Neural progenitor cell (in vitro differentiated cells): ENCODE measurements around the gene SLC30A2. TPM values are rescaled to one million over a fixed set of nuclear protein-coding genes. Genes with fewer than 3 reads are reported as not detected.

ENCODE experiments used
- DNase-seq: peaks from one replicate; pipeline ENCODE4 v3.0.0-alpha.2; 2016; ENCODE audit warnings: low spot score
- H2AFZ ChIP-seq: fragments of 200-600 bp; sonication (generic); replicated peaks from 2 replicates; pipeline ENCODE4 v1.6.1; 2016; ENCODE audit warnings: antibody characterized with exemption
- H3F3A ChIP-seq: fragments of 200-600 bp; sonication (generic); 2 replicates; pipeline ENCODE4 v1.6.1; 2016; ENCODE audit warnings: antibody characterized with exemption, low read depth
- H3K27ac ChIP-seq: fragments of 200-600 bp; sonication (generic); 2 replicates; pipeline ENCODE4 v1.5.1; 2016; ENCODE audit warnings: mild to moderate bottlenecking
- H3K27me3 ChIP-seq: fragments of 200-600 bp; sonication (generic); 2 replicates; pipeline ENCODE4 v1.6.1; 2016; ENCODE audit warnings: mild to moderate bottlenecking, moderate library complexity
- H3K36me3 ChIP-seq: fragments of 200-600 bp; sonication (generic); 2 replicates; pipeline ENCODE4 v1.5.1; 2016
- H3K4me1 ChIP-seq: fragments of 200-600 bp; sonication (generic); 2 replicates; pipeline ENCODE4 v1.6.1; 2016; ENCODE audit warnings: mixed run types
- H3K4me2 ChIP-seq: fragments of 200-600 bp; sonication (generic); 2 replicates; pipeline ENCODE4 v1.6.1; 2016
- H3K4me3 ChIP-seq: fragments of 200-600 bp; sonication (generic); 2 replicates; pipeline ENCODE4 v1.5.1; 2016
- H3K79me2 ChIP-seq: fragments of 200-600 bp; sonication (generic); 2 replicates; pipeline ENCODE4 v1.6.1; 2016; ENCODE audit warnings: low read depth
- H3K9ac ChIP-seq: fragments of 200-600 bp; sonication (generic); 2 replicates; pipeline ENCODE4 v1.6.1; 2016
- H3K9me3 ChIP-seq: fragments of 200-600 bp; sonication (generic); 2 replicates; pipeline ENCODE4 v1.5.1; 2016; ENCODE audit warnings: low read depth
- H4K20me1 ChIP-seq: fragments of 200-600 bp; sonication (generic); 2 replicates; pipeline ENCODE4 v1.6.1; 2016; ENCODE audit warnings: low read depth
- H3K27ac Mint-ChIP-seq: 3 replicates; pipeline ENCODE4 v1.8.0; 2021; ENCODE audit warnings: mixed read lengths
- H3K27me3 Mint-ChIP-seq: 2 replicates; pipeline ENCODE4 v1.8.0; 2022; ENCODE audit warnings: low read depth, mild to moderate bottlenecking, inconsistent platforms, moderate library complexity, mixed read lengths; ENCODE audit not compliant: insufficient read depth
- H3K36me3 Mint-ChIP-seq: 3 replicates; pipeline ENCODE4 v1.8.0; 2021; ENCODE audit warnings: mixed read lengths
- H3K4me1 Mint-ChIP-seq: 3 replicates; pipeline ENCODE4 v1.8.0; 2021; ENCODE audit warnings: mixed read lengths
- H3K4me3 Mint-ChIP-seq: 3 replicates; pipeline ENCODE4 v1.8.0; 2021; ENCODE audit warnings: mild to moderate bottlenecking, moderate library complexity, mixed read lengths
- H3K9me3 Mint-ChIP-seq: 3 replicates; pipeline ENCODE4 v1.8.0; 2020; ENCODE audit warnings: mixed read lengths
- EZH2 ChIP-seq: fragments of 200-600 bp; sonication (generic); IDR thresholded peaks from 2 replicates; pipeline ENCODE4 v1.6.1; 2017; ENCODE audit warnings: antibody characterized with exemption, mild to moderate bottlenecking, moderate library complexity
- EZH2phosphoT487 ChIP-seq: fragments of 200-600 bp; sonication (generic); IDR thresholded peaks from 2 replicates; pipeline ENCODE4 v1.6.1; 2017; ENCODE audit warnings: antibody characterized with exemption
- total RNA-seq: library from RNA; depleted of rRNA; stranded (reverse); fragments of >200 nt; gene quantifications from 2 replicates; pipeline ENCODE4 v1.2.3, GENCODE V29; 2015; ENCODE audit warnings: low replicate concordance
- TF ChIP-seq, protein P1 (sequence below): fragments of 200-600 bp; sonication (generic); IDR thresholded peaks from 2 replicates; pipeline ENCODE4 v1.5.1; 2017; ENCODE audit warnings: antibody characterized with exemption, mild to moderate bottlenecking

Gene SLC30A2
- total RNA-seq, 1 donor from 2014 or later = not detected

DNA sequence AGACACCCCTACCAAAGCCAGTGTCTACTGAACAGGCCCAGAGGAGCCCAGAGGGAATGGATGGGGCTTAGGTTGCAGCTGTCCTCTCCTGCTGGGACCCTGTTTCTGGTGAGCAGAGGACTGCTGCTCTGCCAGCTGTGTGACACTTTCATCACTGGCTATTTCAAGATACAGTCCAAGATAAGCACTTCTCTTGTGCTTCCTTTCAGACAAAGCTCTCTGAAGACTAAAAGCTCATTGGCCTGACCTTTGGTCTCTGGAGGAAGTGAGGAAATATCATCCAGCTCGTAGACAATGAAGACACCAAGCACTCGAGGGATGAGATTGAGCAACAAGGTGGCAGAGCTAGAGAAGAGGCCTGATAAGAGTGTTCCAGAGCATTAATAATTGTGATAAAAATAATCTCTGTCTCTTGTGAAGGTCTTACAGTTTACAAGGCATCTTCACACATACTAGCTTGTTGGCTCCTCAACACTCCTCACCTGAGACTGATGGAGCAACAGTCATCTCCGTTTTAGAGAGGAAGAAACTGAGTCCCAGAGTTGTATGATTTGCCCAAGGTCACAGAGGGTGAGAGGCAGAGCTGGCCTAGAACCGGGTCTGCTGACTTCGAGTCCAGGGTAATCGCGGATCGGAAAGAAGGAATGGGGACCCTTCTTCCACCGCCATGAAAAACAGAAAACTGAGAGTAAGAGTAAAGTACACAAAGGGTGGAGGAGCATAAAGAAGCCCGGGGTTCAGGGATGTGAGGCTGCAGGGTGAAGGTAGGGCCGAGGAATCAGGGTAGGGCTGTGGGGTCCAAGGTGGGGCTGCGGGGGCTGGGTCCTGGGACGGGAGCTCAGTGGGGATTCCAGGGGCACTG, 48.7 kb downstream of the SLC30A2 start:
- H3K79me2 ChIP-seq = peaks cover 24% of the 10 kb centered on the region
- DNase-seq = no peak
- H2AFZ ChIP-seq = peak overlapping the region; percentile 59
- H3K4me1 Mint-ChIP-seq = peaks cover 54% of the 10 kb centered on the region
- peaks cover 11% of the 10 kb centered on the region for H3F3A ChIP-seq
- peaks cover 14% of the 10 kb centered on the region for H3K27me3 Mint-ChIP-seq
- no peaks in the 10 kb centered on the region for H3K36me3 ChIP-seq
- peak overlapping the region; percentile 85 for H3K4me2 ChIP-seq
- H4K20me1 ChIP-seq = peaks cover 12% of the 10 kb centered on the region
- no peak overlapping the region for H3K27ac ChIP-seq
- peaks cover 22% of the 10 kb centered on the region for H3K4me1 ChIP-seq
- H3K9me3 Mint-ChIP-seq = no peaks in the 10 kb centered on the region
- H3K27me3 ChIP-seq = no peaks in the 10 kb centered on the region
- peak overlapping the region; percentile 91 for H3K27ac Mint-ChIP-seq
- peak overlapping the region; percentile 56 for H3K9ac ChIP-seq
- H3K36me3 Mint-ChIP-seq = peaks cover 4% of the 10 kb centered on the region
- H3K9me3 ChIP-seq = no peaks in the 10 kb centered on the region
- TF ChIP-seq EZH2 (no peak), EZH2phosphoT487 (no peak)
- TF ChIP-seq, protein P1, sequence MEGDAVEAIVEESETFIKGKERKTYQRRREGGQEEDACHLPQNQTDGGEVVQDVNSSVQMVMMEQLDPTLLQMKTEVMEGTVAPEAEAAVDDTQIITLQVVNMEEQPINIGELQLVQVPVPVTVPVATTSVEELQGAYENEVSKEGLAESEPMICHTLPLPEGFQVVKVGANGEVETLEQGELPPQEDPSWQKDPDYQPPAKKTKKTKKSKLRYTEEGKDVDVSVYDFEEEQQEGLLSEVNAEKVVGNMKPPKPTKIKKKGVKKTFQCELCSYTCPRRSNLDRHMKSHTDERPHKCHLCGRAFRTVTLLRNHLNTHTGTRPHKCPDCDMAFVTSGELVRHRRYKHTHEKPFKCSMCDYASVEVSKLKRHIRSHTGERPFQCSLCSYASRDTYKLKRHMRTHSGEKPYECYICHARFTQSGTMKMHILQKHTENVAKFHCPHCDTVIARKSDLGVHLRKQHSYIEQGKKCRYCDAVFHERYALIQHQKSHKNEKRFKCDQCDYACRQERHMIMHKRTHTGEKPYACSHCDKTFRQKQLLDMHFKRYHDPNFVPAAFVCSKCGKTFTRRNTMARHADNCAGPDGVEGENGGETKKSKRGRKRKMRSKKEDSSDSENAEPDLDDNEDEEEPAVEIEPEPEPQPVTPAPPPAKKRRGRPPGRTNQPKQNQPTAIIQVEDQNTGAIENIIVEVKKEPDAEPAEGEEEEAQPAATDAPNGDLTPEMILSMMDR = no peak
- peak overlapping the region; percentile 88 for H3K4me3 Mint-ChIP-seq
- H3K4me3 ChIP-seq = peak overlapping the region; percentile 82

- Histone ChIP-seq H3K4me2 (no peak overlapping the region), H3K36me3 (no peaks in the 10 kb centered on the region), H2AFZ (no peak overlapping the region), H3K27ac (no peak overlapping the region), H3K4me3 (no peak overlapping the region), H3K9me3 (no peaks in the 10 kb centered on the region), H4K20me1 (peaks cover 15% of the 10 kb centered on the region), H3F3A (peaks cover 9% of the 10 kb centered on the region), H3K9ac (no peak overlapping the region), H3K79me2 (peaks cover 24% of the 10 kb centered on the region), H3K4me1 (peaks cover 21% of the 10 kb centered on the region), H3K27me3 (no peaks in the 10 kb centered on the region)
- H3K36me3 Mint-ChIP-seq = peaks cover 6% of the 10 kb centered on the region
- peak overlapping the region; percentile 22 for H3K4me3 Mint-ChIP-seq
- H3K9me3 Mint-ChIP-seq = no peaks in the 10 kb centered on the region
- TF ChIP-seq, protein P1 = no peak
- no peak for TF ChIP-seq EZH2
- TF ChIP-seq EZH2phosphoT487 = no peak
- peaks cover 8% of the 10 kb centered on the region for H3K27me3 Mint-ChIP-seq
- peak overlapping the region; percentile 61 for H3K27ac Mint-ChIP-seq
- H3K4me1 Mint-ChIP-seq = peaks cover 73% of the 10 kb centered on the region
- DNase-seq = no peak
Measured at GRCh38 chr1:25994402-25995150, 51.3 kb downstream of the SLC30A2 start.

GRCh38 chr1:25993197-25993951, 52.5 kb downstream of the SLC30A2 start:
- H3F3A ChIP-seq = peaks cover 4% of the 10 kb centered on the region
- H3K27me3 ChIP-seq = no peaks in the 10 kb centered on the region
- H3K4me1 ChIP-seq = peaks cover 9% of the 10 kb centered on the region
- H3K79me2 ChIP-seq = peaks cover 24% of the 10 kb centered on the region
- H3K9ac ChIP-seq = no peak overlapping the region
- TF ChIP-seq, protein P1 = no peak
- TF ChIP-seq EZH2 = no peak
- no peak for TF ChIP-seq EZH2phosphoT487
- peaks cover 13% of the 10 kb centered on the region for H3K27me3 Mint-ChIP-seq
- no peak overlapping the region for H2AFZ ChIP-seq
- H3K4me1 Mint-ChIP-seq = peaks cover 73% of the 10 kb centered on the region
- H3K27ac Mint-ChIP-seq = peak overlapping the region; percentile 96
- no peak overlapping the region for H3K27ac ChIP-seq
- no peak overlapping the region for H3K4me2 ChIP-seq
- H3K9me3 Mint-ChIP-seq = no peaks in the 10 kb centered on the region
- H3K36me3 ChIP-seq = no peaks in the 10 kb centered on the region
- DNase-seq = no peak
- no peaks in the 10 kb centered on the region for H3K9me3 ChIP-seq
- peaks cover 10% of the 10 kb centered on the region for H3K36me3 Mint-ChIP-seq
- H3K4me3 Mint-ChIP-seq = peak overlapping the region; percentile 64
- no peak overlapping the region for H3K4me3 ChIP-seq
- peaks cover 20% of the 10 kb centered on the region for H4K20me1 ChIP-seq
